PC-9 (cell line): Measurements from ENCODE around the gene FEM1B.

ENCODE experiments used
- EZH2 ChIP-seq: fragments of 200-600 bp; sonication (generic); IDR thresholded peaks from 2 replicates; pipeline ENCODE4 v1.8.0; 2017; ENCODE audit warnings: antibody characterized with exemption, low read depth
- TF ChIP-seq, protein P1 (sequence below): fragments of 200-600 bp; sonication (generic); conservative IDR thresholded peaks from 2 replicates; pipeline ENCODE4 v1.6.1; 2017; ENCODE audit warnings: mixed run types, antibody characterized with exemption, mild to moderate bottlenecking, moderate library complexity

DNA sequence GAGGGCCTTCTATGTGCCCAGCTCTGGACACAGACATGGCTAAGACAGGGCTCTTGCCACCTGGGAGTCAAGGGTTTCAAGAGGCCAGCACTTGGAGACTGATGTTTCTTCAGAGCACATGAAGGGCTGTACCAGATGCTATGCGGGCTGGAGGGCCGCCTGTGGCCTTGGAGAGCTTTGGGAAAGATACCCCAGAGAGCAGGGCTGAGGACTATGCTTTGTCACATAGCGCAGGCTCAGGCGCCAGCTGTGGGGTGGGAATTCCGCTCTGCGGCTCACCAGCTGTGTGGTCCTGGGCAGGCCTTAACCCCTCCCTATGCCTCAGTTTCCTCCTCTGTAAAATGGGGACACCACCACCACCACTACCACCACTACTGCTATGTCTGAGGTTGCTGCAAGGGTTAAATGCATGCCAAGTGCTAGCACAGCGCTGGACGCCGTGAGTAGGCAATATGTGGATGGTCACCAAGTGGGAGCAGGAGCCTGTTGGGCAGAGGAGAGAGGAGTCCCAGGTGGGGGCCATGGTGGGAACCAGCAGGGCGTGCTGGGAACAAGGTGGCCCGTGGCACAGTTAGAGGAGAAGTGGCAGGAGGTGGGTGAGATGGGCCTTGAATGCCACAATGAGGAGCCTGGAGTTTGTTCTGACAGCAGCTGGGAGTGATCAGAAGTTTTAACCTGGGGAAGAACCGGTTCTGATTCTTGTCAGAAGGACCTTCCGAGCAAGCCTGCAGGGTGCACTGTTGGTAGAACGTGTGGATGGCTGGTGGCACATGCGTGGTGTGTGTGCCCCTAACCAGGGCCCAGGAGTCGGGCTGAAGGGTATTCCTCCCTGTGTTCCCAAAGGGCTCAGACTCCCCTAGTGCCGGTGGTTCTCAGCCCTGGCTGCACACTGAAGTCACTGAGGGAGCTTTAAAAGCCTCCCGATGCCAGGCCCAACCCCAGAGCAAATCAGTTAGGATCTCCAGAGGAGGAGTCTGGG lies 41.7 kb downstream of the FEM1B start:
- TF ChIP-seq, protein P1, sequence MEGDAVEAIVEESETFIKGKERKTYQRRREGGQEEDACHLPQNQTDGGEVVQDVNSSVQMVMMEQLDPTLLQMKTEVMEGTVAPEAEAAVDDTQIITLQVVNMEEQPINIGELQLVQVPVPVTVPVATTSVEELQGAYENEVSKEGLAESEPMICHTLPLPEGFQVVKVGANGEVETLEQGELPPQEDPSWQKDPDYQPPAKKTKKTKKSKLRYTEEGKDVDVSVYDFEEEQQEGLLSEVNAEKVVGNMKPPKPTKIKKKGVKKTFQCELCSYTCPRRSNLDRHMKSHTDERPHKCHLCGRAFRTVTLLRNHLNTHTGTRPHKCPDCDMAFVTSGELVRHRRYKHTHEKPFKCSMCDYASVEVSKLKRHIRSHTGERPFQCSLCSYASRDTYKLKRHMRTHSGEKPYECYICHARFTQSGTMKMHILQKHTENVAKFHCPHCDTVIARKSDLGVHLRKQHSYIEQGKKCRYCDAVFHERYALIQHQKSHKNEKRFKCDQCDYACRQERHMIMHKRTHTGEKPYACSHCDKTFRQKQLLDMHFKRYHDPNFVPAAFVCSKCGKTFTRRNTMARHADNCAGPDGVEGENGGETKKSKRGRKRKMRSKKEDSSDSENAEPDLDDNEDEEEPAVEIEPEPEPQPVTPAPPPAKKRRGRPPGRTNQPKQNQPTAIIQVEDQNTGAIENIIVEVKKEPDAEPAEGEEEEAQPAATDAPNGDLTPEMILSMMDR = no peak
- no peak for TF ChIP-seq EZH2
